Fibroblast of lung (primary cell): ENCODE measurements around the gene RSF1. TPM values are rescaled to one million over a fixed set of nuclear protein-coding genes. Genes with fewer than 3 reads are reported as not detected.
"Not testable (repeated sequence)": the region's sequence is repeated elsewhere in the genome, so short reads cannot be mapped to it uniquely, and the experiment has no call there.

Experiments used
- DNase-seq, 2 donors: peaks; one replicate each; pipeline versions ENCODE4 v3.0.0 to v3.0.0-alpha.2; 2010; ENCODE audit warnings: low read depth in 2 of 2
- H2AFZ ChIP-seq: 2 replicates; pipeline ENCODE4 v1.5.1; 2012; ENCODE audit warnings: low read length, control low read depth, inconsistent platforms
- H3K27ac ChIP-seq: 2 replicates; pipeline ENCODE4 v1.5.1; 2011; ENCODE audit warnings: low read length, control low read depth; ENCODE audit not compliant: insufficient read depth
- H3K27me3 ChIP-seq: 2 replicates; pipeline ENCODE4 v1.5.1; 2011; ENCODE audit warnings: mild to moderate bottlenecking, low read length; ENCODE audit not compliant: control insufficient read depth, insufficient read depth
- H3K36me3 ChIP-seq: 2 replicates; pipeline ENCODE4 v1.5.1; 2011; ENCODE audit warnings: low read length; ENCODE audit not compliant: control insufficient read depth, insufficient read depth
- H3K4me1 ChIP-seq: 2 replicates; pipeline ENCODE4 v1.5.1; 2011; ENCODE audit warnings: low read length; ENCODE audit not compliant: control insufficient read depth, insufficient read depth; ENCODE audit errors: extremely low read depth
- H3K4me2 ChIP-seq: 2 replicates; pipeline ENCODE4 v1.5.1; 2011; ENCODE audit warnings: low read length, control low read depth; ENCODE audit not compliant: insufficient read depth; ENCODE audit errors: extremely low read depth
- H3K4me3 ChIP-seq, 4 experiments: fragments of 200-600 bp in 1 of 4; sonication (generic) in 1 of 4; replicated peaks in 1 of 4; 2 replicates each; pipeline ENCODE4 v1.5.1; 2011 to 2016; ENCODE audit warnings: low read length in 4 of 4, low read depth in 3 of 4, mild to moderate bottlenecking in 3 of 4, control low read depth in 2 of 4, inconsistent platforms in 1 of 4, mixed read lengths in 1 of 4; ENCODE audit not compliant: insufficient read depth in 1 of 4; ENCODE audit errors: control extremely low read depth in 1 of 4
- H3K79me2 ChIP-seq: 2 replicates; pipeline ENCODE4 v1.5.1; 2012; ENCODE audit warnings: mild to moderate bottlenecking, low read length, inconsistent platforms; ENCODE audit not compliant: control insufficient read depth, insufficient read depth
- H3K9ac ChIP-seq: 2 replicates; pipeline ENCODE4 v1.5.1; 2011; ENCODE audit warnings: mild to moderate bottlenecking, low read length, control low read depth; ENCODE audit not compliant: insufficient read depth
- H3K9me3 ChIP-seq: 2 replicates; pipeline ENCODE4 v1.5.1; 2012; ENCODE audit warnings: low read depth, low read length; ENCODE audit not compliant: control insufficient read depth, insufficient read depth
- H4K20me1 ChIP-seq: 2 replicates; pipeline ENCODE4 v1.5.1; 2011; ENCODE audit warnings: low read length; ENCODE audit not compliant: control insufficient read depth, insufficient read depth; ENCODE audit errors: extremely low read depth
- CTCF ChIP-seq, 2 donors: IDR thresholded peaks in 1 of 2; conservative IDR thresholded peaks in 1 of 2; 1 replicate in 1 of 2; 2 replicates in 1 of 2; pipeline ENCODE4 v1.5.1; 2011 to 2012; ENCODE audit warnings: low read length in 2 of 2, control low read depth in 1 of 2, inconsistent platforms in 1 of 2, low read depth in 1 of 2, mild to moderate bottlenecking in 1 of 2
- EZH2 ChIP-seq: IDR thresholded peaks from 2 replicates; pipeline ENCODE4 v1.5.1; 2012; ENCODE audit warnings: low read length, control low read depth, mild to moderate bottlenecking; ENCODE audit errors: missing control alignments
- polyA plus RNA-seq, 2 donors: library from polyadenylated mRNA; depleted of rRNA in 1 of 2; stranded (reverse) in 1 of 2; unstranded in 1 of 2; fragments of >200 nt; gene quantifications; 2 replicates each; pipeline ENCODE4 v1.2.1, GENCODE V29; 2011 to 2012; ENCODE audit warnings: missing spikeins in 1 of 2
- total RNA-seq: library from RNA; depleted of rRNA; stranded (reverse); fragments of >200 nt; gene quantifications from 2 replicates; pipeline ENCODE4 v1.2.1, GENCODE V29; 2014

The RSF1 gene
- total and polyA plus RNA-seq, 2 donors (not counting 1 experiment from before 2014, with no cell fraction given) = 27.5 to 38.1 TPM

- no peaks in the 10 kb centered on the region for H3K36me3 ChIP-seq
- H2AFZ ChIP-seq = no peak overlapping the region
- no peak overlapping the region for H3K27ac ChIP-seq
- DNase-seq = peak in 1 of 2 donors; percentile 59
- H3K27me3 ChIP-seq = no peaks in the 10 kb centered on the region
- H3K4me1 ChIP-seq = no peaks in the 10 kb centered on the region
- H3K9ac ChIP-seq = no peak overlapping the region
- no peaks in the 10 kb centered on the region for H3K79me2 ChIP-seq
- H3K4me3 ChIP-seq = no peak overlapping the region
- no peak overlapping the region for H3K4me2 ChIP-seq
- H3K9me3 ChIP-seq = no peaks in the 10 kb centered on the region
- TF ChIP-seq CTCF (conservative IDR thresholded peaks at IDR 0.05 in 1 of 2, IDR thresholded peaks at IDR 0.05 in 1 of 2; ENCODE audit: low read depth in 1 of 2, low read length in 2 of 2) (no peak), EZH2 (no peak)
- H4K20me1 ChIP-seq = no peaks in the 10 kb centered on the region
These were observed 45.3 kb upstream of the RSF1 start for GRCh38 chr11:77865805-77866204.

GRCh38 chr11:77861444-77861843 is 40.9 kb upstream of the RSF1 start:
- H3K79me2 ChIP-seq, H3K4me3 ChIP-seq, H2AFZ ChIP-seq, H3K4me2 ChIP-seq, H3K9me3 ChIP-seq, H3K4me1 ChIP-seq, H3K36me3 ChIP-seq, H3K27me3 ChIP-seq, H4K20me1 ChIP-seq, H3K27ac ChIP-seq, H3K9ac ChIP-seq, DNase-seq: not testable (repeated sequence)

- H4K20me1 ChIP-seq, H3K9ac ChIP-seq, H3K79me2 ChIP-seq, H3K9me3 ChIP-seq, H3K27ac ChIP-seq, H2AFZ ChIP-seq, H3K4me2 ChIP-seq, H3K27me3 ChIP-seq, H3K36me3 ChIP-seq, H3K4me1 ChIP-seq, H3K4me3 ChIP-seq, DNase-seq: not testable (repeated sequence)
These were observed 37.5 kb upstream of the RSF1 start for GRCh38 chr11:77857906-77858457.

- no peak overlapping the region for H3K9ac ChIP-seq
- no peak overlapping the region for H2AFZ ChIP-seq
- no peaks in the 10 kb centered on the region for H3K79me2 ChIP-seq
- no peak for DNase-seq
- no peaks in the 10 kb centered on the region for H3K36me3 ChIP-seq
- H3K9me3 ChIP-seq = no peaks in the 10 kb centered on the region
- no peak for TF ChIP-seq CTCF (conservative IDR thresholded peaks at IDR 0.05 in 1 of 2, IDR thresholded peaks at IDR 0.05 in 1 of 2; ENCODE audit: low read depth in 1 of 2, low read length in 2 of 2)
- TF ChIP-seq EZH2 = no peak
- no peak overlapping the region for H3K4me3 ChIP-seq
- H3K27me3 ChIP-seq = no peaks in the 10 kb centered on the region
- H4K20me1 ChIP-seq = no peaks in the 10 kb centered on the region
- peaks cover 3% of the 10 kb centered on the region for H3K4me1 ChIP-seq
- H3K27ac ChIP-seq = no peak overlapping the region
- no peak overlapping the region for H3K4me2 ChIP-seq
These were observed 34.3 kb upstream of the RSF1 start for GRCh38 chr11:77854838-77855237.
